Fibroblast of skin of right biceps (primary cell): ENCODE results near the gene TBC1D9B.
A peak's percentile ranks its signal among the peaks of the same experiment; 100 is the strongest.

Source experiments
- DNase-seq: peaks from one replicate; pipeline ENCODE4 v3.0.0-alpha.2; 2013

TBC1D9B gene

DNA sequence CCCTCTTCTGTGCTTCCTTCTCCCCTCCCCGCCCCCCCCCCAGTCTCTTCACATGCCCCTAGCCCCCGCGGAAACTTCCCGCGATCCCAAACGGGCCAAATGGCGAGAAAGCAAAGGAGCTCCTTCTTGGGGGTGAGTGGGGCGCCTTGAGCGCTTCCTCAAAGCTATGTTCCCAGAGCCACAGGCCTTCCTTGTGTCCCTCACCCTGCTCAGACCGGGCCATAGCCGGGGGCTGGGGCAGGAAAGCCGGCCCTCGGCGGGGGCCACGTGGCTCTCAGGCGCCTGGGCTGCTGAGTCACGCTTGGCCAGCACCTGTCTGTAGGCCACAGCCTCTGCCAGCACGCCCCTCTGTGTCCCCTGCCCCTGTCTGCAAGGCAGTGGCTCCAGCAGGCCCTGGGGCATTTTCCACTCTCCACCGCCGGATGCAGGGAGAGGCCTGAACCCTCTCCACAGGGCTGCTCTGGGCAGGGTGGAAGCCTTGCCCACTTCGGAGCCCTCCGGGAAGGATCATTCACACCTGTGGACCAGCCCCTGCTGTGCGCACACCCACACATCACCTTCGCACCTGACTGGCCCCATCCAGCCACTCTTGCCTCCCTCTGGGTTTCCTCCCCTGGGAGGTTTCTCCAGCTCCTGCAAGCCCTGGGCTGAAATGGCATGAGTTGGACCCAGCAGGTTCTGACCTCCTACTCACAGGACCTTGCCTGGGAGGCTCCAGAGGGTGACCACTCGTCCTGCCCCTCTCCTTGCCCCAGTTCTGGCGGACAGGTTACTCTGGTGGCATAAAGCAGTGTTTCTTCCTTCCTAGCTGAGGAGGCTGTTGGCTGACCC lies 88.2 kb downstream of the TBC1D9B start:
- DNase-seq: peak; percentile 57

DNA sequence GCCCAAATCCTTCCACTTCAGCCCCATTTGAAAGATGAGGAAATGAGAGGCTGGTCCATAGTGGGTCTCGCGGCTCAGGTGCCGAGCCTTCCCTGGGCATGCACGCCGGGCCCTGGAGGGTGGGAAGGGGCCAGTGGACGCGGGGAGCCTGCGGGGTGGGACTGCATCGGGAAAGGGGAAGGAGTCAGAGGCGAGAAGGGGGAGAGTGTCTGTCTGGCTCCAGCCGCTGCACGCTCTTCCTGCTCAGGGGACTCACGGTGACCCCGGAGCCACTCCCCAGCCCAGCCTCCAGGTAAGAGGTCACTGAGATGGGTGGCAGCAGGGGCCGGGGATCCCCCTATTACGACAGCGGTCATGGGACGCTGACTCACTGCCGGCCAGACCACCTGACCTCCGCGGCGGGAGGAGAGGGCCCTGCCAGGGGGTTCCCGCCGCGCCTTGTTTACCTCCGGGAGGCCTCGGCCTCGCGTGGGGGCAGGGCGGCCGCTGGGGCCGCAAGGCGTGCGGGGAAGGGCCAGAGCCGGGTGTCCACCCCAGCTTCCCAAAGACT lies 88.9 kb downstream of the TBC1D9B start:
- peak; percentile 88 for DNase-seq

GRCh38 chr5:179817890-179818745 lies 89.6 kb downstream of the TBC1D9B start:
- no peak for DNase-seq

DNA sequence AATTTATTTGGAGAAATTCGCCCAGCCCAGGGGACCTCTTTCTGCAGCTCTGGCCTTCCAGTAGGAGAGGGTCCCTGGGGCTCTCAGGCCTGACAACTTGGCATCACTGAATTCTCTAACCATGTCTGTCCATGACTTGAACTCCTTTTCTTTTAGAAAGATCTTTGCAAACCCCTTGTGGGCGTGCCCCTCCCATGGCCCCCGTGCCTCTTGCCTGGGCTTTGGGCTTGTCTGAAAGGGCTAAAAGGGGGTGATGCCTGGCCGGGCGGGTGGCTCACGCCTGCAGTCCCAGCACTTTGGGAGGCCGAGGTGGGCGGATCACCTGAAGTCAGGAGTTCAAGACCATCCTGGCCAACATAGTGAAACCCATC lies 90.2 kb downstream of the TBC1D9B start:
- DNase-seq: no peak

- DNase-seq: no peak
Measured at GRCh38 chr5:179816796-179817469, 90.8 kb downstream of the TBC1D9B start.

GRCh38 chr5:179816401-179816795 lies 91.3 kb downstream of the TBC1D9B start:
- DNase-seq: no peak

DNA sequence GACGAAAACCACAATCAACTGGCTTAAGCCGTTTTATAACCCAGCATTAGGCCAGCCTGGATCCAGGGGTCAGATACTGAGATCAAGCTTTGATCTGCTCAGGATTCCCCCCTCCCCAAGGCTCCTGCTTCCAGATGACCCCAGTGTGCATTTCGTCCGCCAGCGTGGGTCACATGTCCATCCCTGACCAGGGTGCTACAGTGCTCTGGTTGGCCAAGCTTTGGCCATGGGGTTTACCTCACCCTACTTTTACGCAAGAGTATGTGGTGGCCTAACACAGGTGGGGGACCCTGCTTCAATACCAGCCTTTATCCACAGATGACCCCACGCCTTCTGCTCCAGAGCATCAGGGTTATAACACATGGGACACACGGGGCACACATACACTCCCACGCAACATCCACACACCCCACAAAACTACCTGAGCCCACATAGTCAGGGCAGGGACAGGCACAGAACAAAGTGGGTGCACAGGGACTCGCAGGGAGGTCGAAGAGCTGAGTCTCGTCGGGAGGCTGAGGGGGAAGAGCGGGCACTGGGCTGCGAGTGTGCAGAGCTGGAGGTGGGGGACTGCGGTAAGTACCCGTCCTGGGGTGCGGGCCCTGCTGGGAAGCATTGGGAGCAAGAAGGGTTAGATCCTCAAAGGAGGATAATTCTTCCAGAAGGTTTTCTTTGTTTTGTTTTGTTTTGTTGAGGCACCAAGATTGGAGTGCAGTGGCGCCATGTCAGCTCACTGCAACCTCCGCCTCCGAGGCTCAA lies 92.0 kb downstream of the TBC1D9B start:
- no peak for DNase-seq

DNA sequence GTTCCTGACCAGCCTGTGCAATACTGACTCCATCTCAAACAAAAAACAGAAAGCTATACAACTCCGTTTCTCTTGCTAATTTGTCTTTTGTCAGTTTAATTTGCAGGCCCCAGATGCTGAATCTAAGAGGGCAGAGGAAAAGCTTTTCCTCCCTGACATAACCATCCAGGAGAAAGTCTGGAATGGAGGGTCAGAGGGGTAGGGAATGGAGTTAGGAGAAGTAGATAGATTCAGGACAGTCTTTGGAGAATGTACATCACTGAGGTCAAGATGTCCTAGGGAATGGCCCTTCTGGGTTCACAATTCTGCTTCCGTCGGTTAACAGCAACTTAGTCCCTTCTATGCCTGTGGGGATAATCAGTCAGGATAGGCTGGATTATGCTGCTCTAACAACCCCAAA lies 93.6 kb downstream of the TBC1D9B start:
- DNase-seq: no peak

- DNase-seq: no peak
Measured at GRCh38 chr5:179812997-179813607, 94.6 kb downstream of the TBC1D9B start.

- DNase-seq: no peak
Measured at GRCh38 chr5:179812135-179812825, 95.4 kb downstream of the TBC1D9B start.
